Right ventricle myocardium superior (tissue), 1 donor: ENCODE data around the gene CDH11. TPM values are rescaled to one million over a fixed set of nuclear protein-coding genes. Genes with fewer than 3 reads are reported as not detected.

Experiments
- ATAC-seq: fragments of 200-7000 bp; cut with Tn5 transposase; one replicate; pipeline ENCODE4 v1.9.1; 2020; ENCODE audit warnings: mild to moderate bottlenecking; ENCODE audit not compliant: poor library complexity
- DNase-seq: peaks from one replicate; pipeline ENCODE4 v3.0.0-alpha.2; 2020
- intact Hi-C: fragments of 100-400 bp; cut with DNase I; formaldehyde crosslinking; loops from one replicate; pipeline ENCODE4 v1.11.2; 2022
- total RNA-seq: library from RNA; stranded (reverse); fragmentation: NEBNext Ultra II Directional; extraction: Animal tissue kit (Norgen Biotek cat#: 25700); gene quantifications from one replicate; pipeline ENCODE4 v1.2.1, GENCODE V29; 2021
- donor health status: DM: no; HTN: yes; CAD: no; lungs with severe emphysema.

Gene CDH11
- total RNA-seq, 1 donor from 2014 or later: 9.7 TPM

DNA sequence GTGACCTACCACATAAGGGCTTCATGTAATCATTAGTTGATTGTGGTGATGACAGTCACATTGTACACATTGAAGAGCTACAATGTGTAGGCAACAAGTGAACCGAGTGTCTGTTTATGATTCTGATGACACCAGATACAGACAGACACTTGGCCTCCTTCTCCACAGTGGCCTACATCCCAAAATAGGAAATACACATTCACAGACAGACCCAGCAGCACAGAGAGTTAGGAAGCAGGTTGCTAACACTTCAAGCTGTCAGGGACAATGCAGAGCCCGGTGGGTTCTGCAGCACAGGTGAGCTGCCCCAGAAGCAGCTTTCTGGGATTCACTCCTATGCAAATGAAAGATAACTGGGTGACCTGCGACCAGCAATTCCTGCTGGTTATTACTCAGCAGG lies 72.2 kb downstream of the CDH11 start:
- no peak for DNase-seq
- ATAC-seq: no peak
- intact Hi-C loops: no loop called here

GRCh38 chr16:65045961-65046360 lies 75.9 kb downstream of the CDH11 start:
- DNase-seq: no peak
- no peak for ATAC-seq
- intact Hi-C loops: no loop called here

DNA sequence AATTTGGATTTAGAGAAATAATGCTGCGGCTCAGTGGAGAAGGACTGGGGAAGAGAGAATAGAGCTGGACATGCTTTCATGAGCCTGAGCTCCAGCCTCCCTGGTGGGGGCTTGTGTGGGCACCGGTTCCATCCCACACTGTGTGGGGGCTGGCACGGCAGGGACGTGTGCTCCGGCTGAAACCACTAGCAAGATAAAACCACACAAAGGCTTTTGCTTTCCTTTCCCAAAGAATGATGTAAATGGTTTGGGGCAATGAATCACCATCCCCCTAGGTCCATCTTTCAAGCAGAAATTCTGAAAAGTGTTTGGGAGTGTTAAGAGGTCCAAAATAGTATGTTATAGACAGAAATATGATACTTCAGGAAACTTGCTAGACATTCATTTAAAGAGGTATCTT lies 77.0 kb downstream of the CDH11 start:
- ATAC-seq (no peak), DNase-seq (no peak)
- intact Hi-C loops: no loop called here

- DNase-seq (no peak), ATAC-seq (no peak)
- intact Hi-C loops: no loop called here
These were observed 77.8 kb downstream of the CDH11 start for GRCh38 chr16:65044026-65044425.

GRCh38 chr16:65042438-65043365 lies 79.2 kb downstream of the CDH11 start:
- no peak for ATAC-seq
- no peak for DNase-seq
- intact Hi-C loops: no loop called here

GRCh38 chr16:65041667-65042066 lies 80.2 kb downstream of the CDH11 start:
- intact Hi-C loops: no loop called here
- no peak for ATAC-seq
- no peak for DNase-seq

DNA sequence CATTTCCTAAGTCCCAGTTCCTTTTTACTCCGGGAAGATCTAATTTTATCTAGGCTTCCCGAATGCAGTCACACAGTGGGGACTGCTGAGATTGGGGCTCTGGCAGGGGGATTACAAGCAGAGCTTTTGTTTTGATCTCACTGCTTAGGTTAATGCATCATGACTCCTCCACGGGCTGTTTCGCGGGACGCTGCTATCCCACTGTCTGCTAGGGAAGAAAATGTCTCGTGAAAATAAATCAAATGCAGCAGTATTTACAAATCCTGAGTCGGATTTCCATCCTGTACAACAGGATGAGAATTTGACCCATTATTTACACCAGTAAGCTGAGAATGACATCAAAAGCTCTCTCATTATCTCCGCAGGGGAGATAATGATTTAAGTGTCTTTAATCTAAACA lies 83.8 kb downstream of the CDH11 start:
- ATAC-seq (no peak), DNase-seq (no peak)
- intact Hi-C loops: no loop called here

- no peak for ATAC-seq
- no peak for DNase-seq
- intact Hi-C loops: no loop called here
These were observed 84.3 kb downstream of the CDH11 start for GRCh38 chr16:65037556-65037955.

GRCh38 chr16:65034915-65035314 lies 86.9 kb downstream of the CDH11 start:
- DNase-seq (no peak), ATAC-seq (no peak)
- intact Hi-C loops: no loop called here

GRCh38 chr16:65032387-65032786 lies 89.5 kb downstream of the CDH11 start:
- no peak for ATAC-seq
- intact Hi-C loops: no loop called here
- no peak for DNase-seq

- ATAC-seq (no peak), DNase-seq (no peak)
- intact Hi-C loops: no loop called here
These were observed 97.1 kb downstream of the CDH11 start for GRCh38 chr16:65024767-65025178.

DNA sequence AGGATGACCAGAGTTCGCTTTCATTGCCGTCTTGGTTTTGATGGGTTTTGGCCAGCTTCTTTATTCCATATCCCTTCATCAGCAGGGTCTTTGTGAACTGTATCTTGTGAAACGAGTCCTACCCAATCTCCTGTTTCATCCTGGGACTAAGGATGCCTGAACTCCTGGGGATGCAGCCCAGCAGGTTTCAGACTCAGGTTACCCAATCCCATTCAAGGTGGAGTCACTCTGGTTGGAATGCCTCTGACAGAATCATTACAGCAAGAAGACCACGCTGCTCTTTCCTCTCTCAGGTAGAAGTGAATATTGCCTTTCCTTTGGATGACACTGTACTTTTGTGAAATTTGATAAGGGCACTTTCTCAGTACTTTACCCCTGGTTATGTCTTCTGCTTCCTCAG lies 98.1 kb downstream of the CDH11 start:
- DNase-seq (no peak), ATAC-seq (no peak)
- intact Hi-C loops: no loop called here

GRCh38 chr16:65021852-65022595 lies 99.8 kb downstream of the CDH11 start:
- DNase-seq: no peak
- ATAC-seq: no peak
- intact Hi-C loops: no loop called here

DNA sequence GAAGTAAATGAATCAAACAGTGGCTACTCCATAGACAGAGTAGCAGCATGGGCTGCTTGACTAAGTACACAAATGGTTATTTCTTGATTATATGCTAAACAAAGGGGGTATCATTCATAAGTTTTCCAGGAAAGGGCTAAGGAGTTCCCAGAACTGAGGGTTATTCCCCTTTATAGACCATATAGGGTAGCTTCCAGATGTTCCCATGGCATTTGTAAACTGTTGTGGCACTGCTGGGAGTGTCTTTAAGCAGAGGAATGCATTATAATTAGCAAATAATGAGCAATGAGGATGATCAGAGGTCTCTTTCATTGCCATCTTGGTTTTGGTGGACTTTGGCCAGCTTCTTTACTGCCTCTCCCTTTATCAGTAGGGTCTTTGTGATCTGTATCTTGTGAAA lies 105.1 kb downstream of the CDH11 start:
- no peak for ATAC-seq
- intact Hi-C loops: no loop called here

GRCh38 chr16:65015599-65015998 lies 106.3 kb downstream of the CDH11 start:
- DNase-seq (no peak), ATAC-seq (no peak)
- intact Hi-C loops: no loop called here

More for the DNA sequence above, 105.1 kb downstream of the CDH11 start:
- no peak for DNase-seq

DNA sequence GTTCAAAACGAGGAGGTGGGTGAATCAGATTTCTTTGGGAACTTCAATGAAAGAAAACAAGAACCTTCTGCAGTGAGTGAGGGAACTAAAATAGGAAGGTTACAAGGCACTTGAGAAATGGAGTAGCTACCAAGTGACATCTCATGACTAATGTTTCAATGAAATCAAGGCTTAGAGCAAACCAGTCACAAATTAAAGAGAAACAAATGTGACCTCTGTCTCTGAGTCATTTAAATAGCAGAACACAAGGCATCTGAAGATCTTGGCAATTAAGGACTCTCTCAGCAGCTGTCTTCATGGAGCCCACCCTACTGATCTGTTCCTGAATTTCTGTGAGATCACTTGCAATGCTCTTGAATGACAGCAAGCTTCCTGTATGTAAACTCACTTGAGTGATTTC lies 109.5 kb downstream of the CDH11 start:
- DNase-seq: no peak
- ATAC-seq: no peak
- intact Hi-C loops: no loop called here

DNA sequence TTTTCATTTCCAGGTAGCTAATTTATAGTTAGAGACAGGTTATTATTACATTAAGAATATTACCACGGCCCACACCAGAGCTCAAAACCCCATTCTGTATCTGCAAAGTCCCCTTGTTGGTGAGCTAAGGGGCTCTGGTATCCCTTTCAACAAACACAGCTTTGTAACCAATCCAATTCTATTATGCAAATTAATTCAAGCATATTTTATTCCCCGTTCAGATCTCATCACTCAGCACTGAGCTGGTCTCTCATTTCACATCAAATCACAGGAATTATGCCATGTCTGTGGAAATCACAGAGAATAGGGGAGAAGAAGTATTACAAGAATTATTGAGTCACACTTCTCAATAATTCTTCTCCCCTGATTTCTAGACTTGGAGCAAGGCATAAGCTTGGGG lies 111.7 kb downstream of the CDH11 start:
- ATAC-seq: no peak
- intact Hi-C loops: no loop called here
- no peak for DNase-seq

DNA sequence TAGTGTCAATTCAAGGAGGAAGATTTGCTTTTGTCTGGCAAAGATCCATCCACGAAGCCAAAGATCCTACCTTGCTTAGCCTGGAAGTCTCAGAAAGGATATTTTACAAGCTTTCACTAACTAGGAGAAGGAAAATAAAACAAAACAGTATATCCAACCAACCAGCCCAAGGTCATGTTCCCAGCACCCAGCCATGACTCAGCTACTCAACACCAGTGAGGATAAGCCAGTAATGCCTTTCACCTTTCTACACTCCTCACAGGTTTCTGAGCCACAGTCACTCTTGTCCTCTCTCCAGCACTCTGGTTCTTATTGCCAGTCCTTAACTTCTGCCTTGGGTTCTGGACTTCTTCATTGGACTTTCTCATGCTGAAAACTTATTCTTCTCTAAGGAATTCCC lies 116.2 kb downstream of the CDH11 start:
- DNase-seq (no peak), ATAC-seq (no peak)
- intact Hi-C loops: no loop called here

DNA sequence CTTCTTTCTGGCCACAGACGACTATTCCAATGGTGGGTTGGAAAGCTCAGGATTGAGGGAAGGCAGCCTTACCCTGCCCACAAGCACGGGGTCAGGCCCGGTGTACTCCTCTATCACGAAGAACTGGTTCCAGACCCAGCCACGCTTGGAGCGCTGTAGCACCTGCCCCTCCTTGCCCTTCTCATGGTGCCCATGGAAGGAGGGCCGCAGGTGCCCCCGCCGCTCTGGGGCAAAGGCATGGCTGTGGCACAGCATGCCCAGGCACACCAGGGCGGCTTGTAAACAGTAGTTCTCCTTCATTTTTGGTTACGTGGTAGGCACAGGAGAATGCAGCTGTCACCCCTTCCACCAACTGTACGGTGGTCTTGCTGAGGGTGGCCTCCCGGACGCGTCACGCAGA lies 117.3 kb downstream of the CDH11 start:
- intact Hi-C loops: no loop called here
- ATAC-seq: no peak
- no peak for DNase-seq

DNA sequence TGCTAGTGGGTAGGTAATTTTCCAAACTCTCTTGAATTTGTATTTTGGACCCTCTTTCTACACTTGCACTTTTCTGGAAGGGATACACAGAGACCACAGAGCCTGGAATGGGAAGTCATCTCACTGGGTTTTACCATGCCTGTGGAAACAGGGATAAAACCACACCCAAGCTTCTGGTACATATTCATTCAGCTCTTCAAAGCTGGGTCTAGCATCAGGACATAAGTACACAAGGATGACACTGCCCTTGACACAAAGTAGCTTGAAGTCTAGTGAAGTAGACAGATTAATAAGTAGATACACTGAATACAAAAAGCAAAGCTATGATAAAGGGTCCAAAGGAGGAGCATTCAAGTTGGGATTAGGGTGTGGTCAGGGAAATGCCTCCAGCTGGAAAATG lies 118.2 kb downstream of the CDH11 start:
- ATAC-seq: no peak
- intact Hi-C loops: no loop called here
- no peak for DNase-seq
